ENCODE data around the gene SOX9.
"Not testable (repeated sequence)": the region's sequence is repeated elsewhere in the genome, so short reads cannot be mapped to it uniquely, and the experiment has no call there.

The SOX9 gene

GRCh38 chr17:72110231-72110941 is 10.4 kb upstream of the SOX9 start:
- peak overlapping the region in 2 of 7 experiments; percentile 1 to 17 for H3K4me3 ChIP-seq
- peak overlapping the region in 4 of 21 experiments; percentile 32 to 45 (median 38) for H3K27ac ChIP-seq

- Histone ChIP-seq H3K4me3 (no peak overlapping the region), H3K27ac (peak overlapping the region in 4 of 21 experiments; percentile 32 to 45 (median 38))
Measured at GRCh38 chr17:72110942-72111318, 9.9 kb upstream of the SOX9 start.

- Histone ChIP-seq H3K4me3 (no peak overlapping the region), H3K27ac (peak overlapping the region in 1 of 21 experiments; percentile 32)
Measured at GRCh38 chr17:72111336-72111923, 9.4 kb upstream of the SOX9 start.

- not testable (repeated sequence) for H3K4me3 ChIP-seq, H3K27ac ChIP-seq
Measured at GRCh38 chr17:72111926-72112325, 8.9 kb upstream of the SOX9 start.

- H3K4me3 ChIP-seq: no peak overlapping the region
- H3K27ac ChIP-seq: peak overlapping the region in 5 of 21 experiments; percentile 32 to 56 (median 50)
Measured at GRCh38 chr17:72113751-72114150, 7.1 kb upstream of the SOX9 start.

GRCh38 chr17:72115781-72116525 is 4.9 kb upstream of the SOX9 start:
- peak overlapping the region in 9 of 21 experiments; percentile 52 to 84 (median 82) for H3K27ac ChIP-seq
- H3K4me3 ChIP-seq: peak overlapping the region in 2 of 7 experiments; percentile 30 to 39

- H3K27ac ChIP-seq: peak overlapping the region in 15 of 21 experiments; percentile 9 to 84 (median 71)
- peak overlapping the region; percentile 6 to 39 (median 20) for H3K4me3 ChIP-seq
Measured at GRCh38 chr17:72116661-72117521, 3.9 kb upstream of the SOX9 start.

GRCh38 chr17:72117535-72118334 is 3.1 kb upstream of the SOX9 start:
- Histone ChIP-seq H3K27ac (peak overlapping the region in 16 of 21 experiments; percentile 4 to 84 (median 56)), H3K4me3 (peak overlapping the region; percentile 6 to 39 (median 20))

- Histone ChIP-seq H3K27ac (peak overlapping the region in 16 of 21 experiments; percentile 9 to 84 (median 68)), H3K4me3 (peak overlapping the region; percentile 6 to 69 (median 25))
Measured at GRCh38 chr17:72118335-72119076, 2.3 kb upstream of the SOX9 start.

- H3K4me3 ChIP-seq: peak overlapping the region in 5 of 7 experiments; percentile 1 to 69 (median 56)
Measured at GRCh38 chr17:72119077-72119872, 1.5 kb upstream of the SOX9 start.

GRCh38 chr17:72119873-72120641 is 763 bp upstream of the SOX9 start:
- Histone ChIP-seq H3K27ac (peak overlapping the region in 17 of 21 experiments; percentile 1 to 82 (median 55)), H3K4me3 (peak overlapping the region; percentile 1 to 69 (median 45))

More at GRCh38 chr17:72119077-72119872, 1.5 kb upstream of the SOX9 start:
- peak overlapping the region in 13 of 21 experiments; percentile 34 to 82 (median 74) for H3K27ac ChIP-seq

- Histone ChIP-seq H3K4me3 (peak overlapping the region; percentile 34 to 69 (median 56)), H3K27ac (peak overlapping the region in 20 of 21 experiments; percentile 8 to 89 (median 74))
Measured at GRCh38 chr17:72121164-72122009, 567 bp downstream of the SOX9 start.

GRCh38 chr17:72122010-72122764 is 1.4 kb downstream of the SOX9 start:
- Histone ChIP-seq H3K4me3 (peak overlapping the region; percentile 34 to 69 (median 56)), H3K27ac (peak overlapping the region in 17 of 21 experiments; percentile 14 to 89 (median 75))

- Histone ChIP-seq H3K27ac (peak overlapping the region in 11 of 21 experiments; percentile 0 to 87 (median 31)), H3K4me3 (peak overlapping the region; percentile 34 to 69 (median 56))
Measured at GRCh38 chr17:72122765-72123529, 2.1 kb downstream of the SOX9 start.
